ENCODE results near the gene NEMP2. TPM values are rescaled to one million over a fixed set of nuclear protein-coding genes. Genes with fewer than 3 reads are reported as not detected.

The NEMP2 gene, protein sequence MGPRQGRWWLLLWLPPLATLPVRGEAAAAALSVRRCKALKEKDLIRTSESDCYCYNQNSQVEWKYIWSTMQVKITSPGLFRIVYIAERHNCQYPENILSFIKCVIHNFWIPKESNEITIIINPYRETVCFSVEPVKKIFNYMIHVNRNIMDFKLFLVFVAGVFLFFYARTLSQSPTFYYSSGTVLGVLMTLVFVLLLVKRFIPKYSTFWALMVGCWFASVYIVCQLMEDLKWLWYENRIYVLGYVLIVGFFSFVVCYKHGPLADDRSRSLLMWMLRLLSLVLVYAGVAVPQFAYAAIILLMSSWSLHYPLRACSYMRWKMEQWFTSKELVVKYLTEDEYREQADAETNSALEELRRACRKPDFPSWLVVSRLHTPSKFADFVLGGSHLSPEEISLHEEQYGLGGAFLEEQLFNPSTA
- total RNA-seq (2014; rRNA removed; shearing (Covaris generic)), result 4.9 and 5.1 TPM in 2 replicates

DNA sequence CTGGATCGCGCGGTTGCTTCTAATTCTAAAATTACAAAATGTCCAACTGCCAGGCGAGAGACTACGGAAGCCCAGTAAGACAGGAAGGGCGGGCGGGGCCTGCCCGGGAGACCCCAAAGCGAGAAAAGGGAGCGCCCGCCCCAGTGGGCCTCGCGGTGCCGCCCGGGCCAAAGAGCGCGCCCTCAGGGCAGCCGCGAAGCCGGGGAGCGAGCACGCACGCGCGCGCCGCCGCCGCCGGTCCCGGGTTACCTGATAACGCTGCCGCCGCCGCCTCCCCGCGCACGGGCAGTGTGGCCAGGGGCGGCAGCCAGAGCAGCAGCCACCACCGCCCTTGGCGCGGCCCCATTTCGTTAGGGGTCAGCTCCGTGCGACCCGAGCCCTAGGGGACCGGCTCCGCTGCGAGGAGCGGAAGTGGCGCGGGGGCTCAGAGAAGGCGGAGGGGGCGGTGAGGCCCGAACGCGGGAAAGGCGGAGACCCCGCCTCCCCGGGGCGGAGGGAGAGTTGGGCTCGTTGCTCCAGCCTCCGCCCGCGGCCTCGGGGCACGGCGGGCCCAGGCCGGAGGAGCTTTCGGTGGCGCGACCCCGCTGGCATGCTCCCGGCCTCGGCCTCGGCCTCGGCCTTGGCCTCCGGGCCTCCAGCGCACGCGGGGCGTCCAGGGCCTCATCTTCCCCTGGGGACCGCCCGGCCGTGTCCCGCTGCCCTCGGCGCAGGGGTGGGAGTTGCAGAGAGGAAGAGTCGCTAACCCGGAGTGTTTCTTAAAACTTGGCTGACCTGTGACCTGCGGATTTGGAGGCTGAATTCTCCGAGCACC lies at the start of gene NEMP2:
Gene NEMP2, minus strand, starts transcription at position 413 of the 811 bp plus-strand sequence. Its CDS starts 67 bp downstream, at position 346.
- DNase-seq (ENCODE audit: low spot score), result peak; percentile 77
- in situ Hi-C loops (cut with HindIII; ENCODE audit: low sequenced_read_pairs), result no loop called here

DNA sequence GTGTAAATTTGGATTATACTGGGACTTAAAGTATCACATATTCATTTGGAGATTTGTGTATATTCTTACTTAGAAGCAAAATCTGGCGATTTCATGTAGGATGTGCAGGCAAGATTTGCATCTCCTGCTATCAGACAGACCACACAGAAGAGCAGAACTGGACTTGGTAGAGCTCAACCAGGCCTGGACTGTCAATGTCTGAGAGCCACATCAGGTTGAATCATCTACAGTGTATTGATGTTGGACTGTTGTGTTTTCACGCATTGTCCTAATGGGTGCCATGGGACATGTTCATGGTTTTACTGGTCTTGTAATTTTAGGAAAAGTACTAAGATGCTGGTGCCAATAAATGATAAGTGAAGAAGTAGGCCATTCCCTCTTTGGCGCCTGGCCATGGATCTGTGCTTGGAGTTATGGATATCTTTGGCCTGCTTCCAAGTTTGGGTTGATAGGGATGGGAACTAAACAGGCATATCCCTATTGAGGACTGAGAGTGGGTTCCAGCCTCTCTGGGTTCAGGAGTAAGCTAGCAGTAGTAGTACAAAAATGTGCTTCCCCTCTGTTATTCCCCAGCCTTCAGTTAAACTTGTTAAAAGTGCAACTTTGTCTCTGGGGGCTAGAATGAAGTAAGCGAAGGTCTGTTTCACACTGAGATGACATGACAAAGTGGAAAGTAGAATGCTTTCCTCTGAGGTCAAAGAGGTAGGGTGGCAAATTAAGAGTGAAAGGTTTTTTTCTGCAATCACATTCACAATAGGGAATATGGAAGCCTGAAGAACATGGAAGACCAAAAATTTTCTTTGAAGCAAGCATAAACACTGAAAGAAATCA lies 49.2 kb upstream of the NEMP2 start:
- in situ Hi-C loops (cut with HindIII; ENCODE audit: low sequenced_read_pairs), result no loop called here
- DNase-seq (ENCODE audit: low spot score), result no peak

DNA sequence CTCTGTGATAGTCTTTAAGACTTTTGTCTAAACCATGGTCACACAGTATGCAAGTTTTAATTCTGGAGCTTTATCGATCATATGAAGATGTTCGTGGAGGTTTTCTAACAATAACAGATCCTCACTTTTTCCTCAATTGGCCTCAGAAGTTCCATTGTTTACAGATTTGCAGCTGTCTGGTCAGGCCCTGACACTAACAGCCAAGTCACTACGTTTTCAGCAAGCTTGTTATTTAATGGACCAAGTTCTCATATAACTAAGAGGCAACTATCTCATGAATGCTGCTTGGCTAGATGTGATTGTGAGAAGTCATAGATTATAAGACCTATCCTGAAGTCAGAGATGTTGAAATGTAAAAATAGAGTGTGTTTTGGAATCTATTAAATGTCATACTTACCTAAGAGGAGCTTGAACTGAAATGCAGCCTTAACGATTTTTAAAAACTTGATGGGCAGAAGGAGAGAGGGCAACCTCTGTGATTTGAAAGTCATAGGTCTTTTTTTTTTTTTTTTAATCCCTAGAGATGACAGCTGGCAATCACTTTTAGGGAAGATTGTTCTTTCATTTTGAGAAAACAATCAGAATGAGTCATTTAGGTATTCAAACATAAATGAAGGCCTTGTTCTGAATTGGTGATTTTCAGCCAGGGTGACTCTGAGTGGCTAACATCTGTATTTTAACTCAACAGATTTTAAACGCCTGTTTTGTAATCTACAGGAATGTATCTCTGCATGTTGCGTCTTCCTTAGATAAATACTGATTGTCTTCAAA lies 48.4 kb upstream of the NEMP2 start:
- in situ Hi-C loops (cut with HindIII; ENCODE audit: low sequenced_read_pairs), result no loop called here
- DNase-seq (ENCODE audit: low spot score), result no peak

DNA sequence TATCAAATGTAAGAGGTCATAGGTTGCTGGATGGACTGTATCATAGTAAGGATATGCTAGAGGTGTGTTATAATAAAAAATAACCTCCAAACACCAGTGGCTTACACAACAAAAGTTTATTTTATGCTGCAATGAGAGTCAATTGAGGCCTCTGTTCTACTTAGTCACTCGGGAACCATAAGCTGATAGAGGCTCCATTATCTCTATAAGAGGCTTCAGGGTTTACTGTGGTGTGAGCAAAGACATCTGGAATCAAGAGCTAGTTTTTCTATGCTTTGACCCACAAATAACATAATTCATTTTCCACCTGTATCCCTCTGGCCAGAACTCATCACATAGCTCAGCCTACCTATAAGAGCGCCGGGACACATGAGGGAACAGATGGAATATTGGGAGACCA lies 47.5 kb upstream of the NEMP2 start:
- DNase-seq (ENCODE audit: low spot score), result no peak
- in situ Hi-C loops (cut with HindIII; ENCODE audit: low sequenced_read_pairs), result no loop called here

DNA sequence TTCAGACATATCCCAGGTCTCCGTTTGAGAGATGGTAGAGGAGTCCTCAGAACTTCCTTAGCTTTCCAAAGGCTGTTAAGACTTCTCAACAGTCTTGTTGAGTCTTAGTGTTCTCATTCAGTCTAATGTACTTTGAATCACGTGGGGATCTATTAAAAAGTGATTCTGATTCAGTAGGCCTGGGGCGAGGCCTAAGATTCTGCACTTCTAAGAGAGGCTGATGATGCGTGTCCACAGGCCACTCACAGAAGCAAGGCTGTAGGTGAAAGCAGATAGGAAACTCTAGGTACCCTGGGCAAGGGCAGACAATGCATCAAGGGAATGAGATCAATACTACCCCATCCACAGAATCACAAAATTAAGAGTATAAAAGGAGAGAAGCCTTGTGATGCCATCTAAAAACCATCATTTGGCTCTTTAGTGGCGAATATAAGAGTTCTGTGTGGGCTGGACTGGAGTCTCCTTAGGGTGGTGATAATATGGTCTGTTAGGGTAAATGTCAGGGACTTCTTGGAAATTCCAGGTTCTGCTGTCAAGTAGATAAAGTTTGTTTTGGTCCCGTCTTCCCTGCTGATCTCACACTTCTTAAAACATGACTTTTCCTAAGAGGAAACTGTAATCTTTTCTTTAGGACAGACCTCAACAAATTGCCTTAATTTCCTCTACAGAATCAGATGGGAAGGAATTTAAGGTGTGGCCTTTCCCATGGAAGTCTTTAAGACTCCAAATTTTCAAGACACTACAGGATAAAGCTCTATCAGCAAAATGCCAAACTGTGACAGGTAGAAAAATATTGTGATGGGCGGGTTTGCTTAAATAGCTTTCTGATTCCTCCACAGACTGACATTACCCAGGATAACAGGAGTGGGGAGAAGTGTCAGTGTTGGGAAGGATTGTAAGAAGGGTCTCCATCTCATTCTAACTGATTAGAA lies 45.7 kb upstream of the NEMP2 start:
- in situ Hi-C loops (cut with HindIII; ENCODE audit: low sequenced_read_pairs), result no loop called here
- DNase-seq (ENCODE audit: low spot score), result no peak

DNA sequence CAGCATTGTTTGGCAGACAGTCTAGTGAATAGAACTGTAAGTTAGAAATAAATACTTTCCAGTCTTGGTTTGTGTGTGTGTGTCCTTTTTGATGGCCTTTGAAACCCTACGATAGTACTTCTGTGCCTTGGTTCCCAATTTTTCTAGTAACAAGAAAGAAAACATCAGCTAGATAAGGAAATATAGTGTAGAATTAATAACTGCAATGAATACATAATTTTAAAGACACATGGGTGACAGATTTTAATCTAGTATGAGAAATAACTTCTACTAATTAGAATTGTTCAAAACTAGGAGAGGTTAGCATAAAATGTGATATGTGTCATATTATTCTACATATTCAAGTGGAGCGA lies 44.5 kb upstream of the NEMP2 start:
- in situ Hi-C loops (cut with HindIII; ENCODE audit: low sequenced_read_pairs), result no loop called here

DNA sequence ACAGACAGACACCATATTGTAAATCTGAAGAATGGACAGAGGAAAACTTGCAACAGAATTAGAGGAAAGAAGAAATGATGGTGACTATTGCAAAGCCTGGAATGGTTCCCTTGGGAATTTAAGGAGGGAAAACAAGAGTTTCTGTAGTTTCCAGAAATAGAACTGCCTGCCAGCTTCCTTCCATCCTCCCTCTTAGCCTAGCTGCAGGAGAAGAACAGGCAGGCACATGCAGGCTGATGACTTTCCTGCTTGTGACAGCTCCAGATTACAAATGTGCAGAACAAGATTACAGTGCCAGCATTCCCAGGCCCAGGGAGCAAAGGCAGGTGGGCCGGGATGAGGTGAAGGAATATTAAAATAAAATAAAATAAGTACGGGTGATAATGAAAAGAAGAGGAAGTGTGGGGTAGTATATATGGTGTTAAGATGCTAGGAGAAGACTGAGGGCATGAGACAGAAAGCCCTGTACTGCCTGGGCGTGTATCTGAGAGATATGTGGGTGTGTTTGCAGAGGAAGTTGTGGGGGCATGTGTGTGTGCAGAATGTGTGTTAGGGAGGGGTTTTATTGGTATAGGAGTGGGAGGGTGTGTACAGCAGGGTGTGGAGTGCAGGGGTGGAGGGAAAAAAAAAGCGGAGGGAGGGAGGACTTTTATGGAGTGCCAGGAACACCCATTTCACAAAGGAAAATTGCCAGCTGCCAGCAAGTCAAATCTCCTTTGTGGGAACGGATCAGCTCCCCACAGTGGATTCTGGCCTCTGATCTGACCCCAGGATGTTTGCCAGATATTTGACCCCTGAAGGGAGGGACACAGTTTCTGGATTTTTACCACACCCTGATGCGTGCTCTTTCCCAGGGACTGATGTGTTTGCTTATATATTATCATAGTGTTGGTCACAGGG lies 43.9 kb upstream of the NEMP2 start:
- peak; percentile 20 for DNase-seq (ENCODE audit: low spot score)
- in situ Hi-C loops (cut with HindIII; ENCODE audit: low sequenced_read_pairs), result no loop called here

More for the DNA sequence above, 44.5 kb upstream of the NEMP2 start:
- DNase-seq (ENCODE audit: low spot score), result no peak

DNA sequence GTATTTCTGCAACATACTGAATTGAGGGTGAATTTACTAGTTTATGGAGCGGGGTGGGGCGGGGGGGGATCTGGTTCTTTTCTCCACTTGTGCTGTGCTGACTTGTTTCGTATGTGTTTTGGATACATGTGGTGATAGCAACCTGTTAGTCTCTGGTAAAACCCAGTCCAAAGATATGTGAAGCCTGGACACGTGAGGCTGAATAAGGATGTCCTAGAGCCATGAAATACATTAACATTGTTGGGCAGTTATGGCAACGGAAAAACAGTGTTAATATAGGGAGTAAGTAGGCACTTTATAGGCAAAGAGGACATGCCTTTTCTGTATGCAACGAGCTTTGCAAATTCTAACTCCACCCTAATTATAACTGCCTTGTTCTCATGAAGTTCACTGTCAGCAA lies 42.1 kb upstream of the NEMP2 start:
- in situ Hi-C loops (cut with HindIII; ENCODE audit: low sequenced_read_pairs), result no loop called here
- DNase-seq (ENCODE audit: low spot score), result no peak

DNA sequence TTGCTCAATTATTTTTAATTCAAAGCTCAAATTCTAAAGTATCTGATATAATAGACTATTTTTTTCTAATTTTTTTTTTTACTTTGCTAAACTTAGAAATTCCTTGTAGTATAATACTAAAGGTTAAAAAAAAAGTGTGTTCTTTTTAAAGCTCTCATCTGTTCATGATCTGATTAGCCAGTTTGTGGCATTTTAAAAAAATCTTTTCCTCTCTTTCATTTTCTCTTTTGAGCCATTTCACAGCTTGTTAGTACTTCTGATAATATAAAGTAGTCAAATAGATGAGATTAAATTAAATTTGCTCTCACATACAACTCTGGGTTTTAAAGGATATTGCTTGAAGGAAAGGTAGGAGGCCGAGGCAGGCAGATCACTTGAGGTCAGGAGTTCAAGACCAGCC lies 40.7 kb upstream of the NEMP2 start:
- in situ Hi-C loops (cut with HindIII; ENCODE audit: low sequenced_read_pairs), result no loop called here
- DNase-seq (ENCODE audit: low spot score), result no peak

DNA sequence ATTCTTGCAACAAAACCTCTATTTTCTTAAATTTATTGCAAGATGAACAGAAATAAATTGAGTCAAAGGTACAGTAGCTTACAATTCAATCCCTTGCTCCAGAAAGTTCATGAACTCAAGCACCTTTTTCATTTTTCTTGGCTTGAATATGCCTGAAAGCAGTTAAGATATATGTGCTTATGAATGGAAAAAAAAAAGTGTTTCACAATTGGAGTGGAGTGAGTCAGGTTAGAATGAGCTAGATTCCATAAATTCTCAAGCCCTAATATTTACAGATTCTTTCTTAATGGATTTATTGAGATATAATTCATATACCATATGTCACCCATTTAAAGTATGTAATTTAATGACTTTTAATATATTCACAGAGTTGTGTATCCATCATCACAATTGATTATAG lies 39.6 kb upstream of the NEMP2 start:
- in situ Hi-C loops (cut with HindIII; ENCODE audit: low sequenced_read_pairs), result no loop called here

DNA sequence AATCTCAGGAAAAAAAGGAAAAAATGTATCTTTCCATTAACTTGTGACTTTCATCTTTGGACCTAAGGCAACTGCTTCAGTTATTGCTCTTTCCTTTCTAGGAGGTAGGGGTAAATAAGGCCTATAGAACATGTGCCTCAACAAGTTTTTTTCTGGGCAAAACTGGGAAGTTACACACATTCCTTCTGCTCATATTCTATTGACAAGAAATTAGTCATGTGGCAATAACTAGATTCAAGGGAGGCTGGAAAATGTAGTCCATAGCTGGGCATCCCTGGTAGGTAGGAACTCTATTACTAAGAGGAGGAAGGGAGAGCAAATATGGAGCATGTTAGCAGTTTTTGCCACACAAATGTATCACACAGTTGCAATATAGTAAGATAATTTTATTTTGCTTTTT lies 37.7 kb upstream of the NEMP2 start:
- in situ Hi-C loops (cut with HindIII; ENCODE audit: low sequenced_read_pairs), result no loop called here
- no peak for DNase-seq (ENCODE audit: low spot score)

More for the DNA sequence above, 39.6 kb upstream of the NEMP2 start:
- DNase-seq (ENCODE audit: low spot score), result no peak

DNA sequence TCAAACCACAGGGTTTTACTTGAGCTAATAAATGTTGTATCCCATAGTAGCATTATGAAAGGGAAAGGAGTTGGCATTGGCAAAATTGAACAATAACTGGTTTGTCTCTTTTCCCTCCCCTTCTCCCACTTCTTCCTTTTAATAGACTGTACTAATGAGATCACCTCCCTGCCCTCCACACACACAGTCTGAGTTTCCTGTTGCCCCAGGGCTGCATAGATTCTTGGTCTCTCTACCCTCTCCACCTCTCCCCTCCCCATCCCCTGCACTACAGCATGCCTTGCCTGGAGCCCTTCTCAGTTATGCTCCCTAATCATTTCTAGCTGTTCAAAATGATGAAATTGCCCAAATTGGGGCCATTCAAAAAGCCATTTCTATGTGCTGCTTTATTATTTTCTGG lies 37.2 kb upstream of the NEMP2 start:
- in situ Hi-C loops (cut with HindIII; ENCODE audit: low sequenced_read_pairs), result no loop called here
- DNase-seq (ENCODE audit: low spot score), result no peak

DNA sequence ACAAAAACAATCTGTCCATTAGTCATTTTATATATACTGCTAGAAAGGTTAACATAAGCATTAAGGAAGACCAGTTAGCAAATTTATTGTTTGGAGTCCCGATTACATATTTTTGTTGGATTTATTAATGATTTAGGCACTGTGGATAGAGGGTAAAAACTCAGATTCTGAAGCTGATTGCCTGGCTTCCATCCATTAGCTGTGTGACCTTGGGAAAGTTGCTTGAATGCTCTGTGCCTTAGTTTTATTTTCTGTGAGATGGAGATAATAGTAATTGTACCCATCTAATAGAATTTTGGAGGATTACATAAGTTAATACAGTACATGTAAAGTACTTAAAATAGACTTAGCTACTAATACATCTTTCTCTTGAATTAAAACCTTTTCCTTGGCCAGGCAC lies 36.3 kb upstream of the NEMP2 start:
- in situ Hi-C loops (cut with HindIII; ENCODE audit: low sequenced_read_pairs), result no loop called here
- DNase-seq (ENCODE audit: low spot score), result no peak

DNA sequence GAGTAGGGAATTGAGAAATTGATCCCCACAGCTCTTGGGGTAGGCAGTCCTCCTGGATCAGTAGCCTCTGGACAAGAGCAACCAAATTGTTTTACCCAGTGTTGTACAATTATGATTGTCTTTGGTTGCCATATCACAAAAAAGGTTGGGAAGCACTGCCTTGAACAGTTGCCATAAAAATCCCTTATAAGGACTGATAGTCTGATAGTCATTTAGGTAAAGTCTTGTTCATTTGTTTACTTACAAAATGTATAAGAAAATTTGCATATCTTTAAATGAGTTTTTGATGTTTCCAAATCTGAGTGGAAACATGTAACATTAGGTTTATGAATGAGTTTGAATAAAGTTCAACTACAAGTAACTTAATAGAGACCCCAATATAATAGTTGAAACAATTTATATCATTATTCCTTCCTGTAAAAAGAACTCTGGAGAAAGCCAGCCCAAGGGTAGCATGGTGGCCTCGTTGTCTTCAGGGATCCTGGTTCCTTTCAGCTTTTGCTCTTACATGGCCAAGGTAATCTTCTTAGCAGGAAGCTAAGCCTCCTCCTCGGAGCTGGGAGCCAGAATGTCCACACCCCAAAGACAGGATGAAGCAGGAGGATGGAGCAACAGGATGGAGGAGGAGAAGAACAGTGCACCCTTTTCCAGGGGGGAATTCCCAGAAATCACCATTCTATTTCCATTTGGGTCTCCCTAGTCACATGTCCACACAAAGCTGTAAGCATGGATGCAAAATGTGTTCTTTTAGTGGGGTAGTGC lies 35.7 kb upstream of the NEMP2 start:
- no peak for DNase-seq (ENCODE audit: low spot score)
- in situ Hi-C loops (cut with HindIII; ENCODE audit: low sequenced_read_pairs), result no loop called here

DNA sequence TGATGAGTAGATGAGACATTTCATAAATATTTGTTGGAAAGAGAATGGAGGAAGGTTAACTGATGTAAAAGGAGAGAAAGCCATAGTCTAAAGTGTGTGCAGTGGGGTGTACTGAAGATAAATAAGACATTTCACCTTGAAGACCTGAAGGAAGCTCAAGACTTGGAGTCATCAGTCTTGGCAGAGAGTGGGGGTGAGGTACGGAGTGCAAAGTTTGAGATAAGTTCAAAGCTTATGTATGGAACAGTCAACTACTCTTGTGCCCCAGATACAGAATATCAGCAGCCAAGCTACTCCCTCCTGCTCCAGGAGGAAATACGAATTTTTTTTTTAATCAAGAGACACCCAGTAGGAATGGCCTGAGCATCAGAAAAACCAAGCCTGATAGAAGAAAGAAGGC lies 30.3 kb upstream of the NEMP2 start:
- DNase-seq (ENCODE audit: low spot score), result no peak
- in situ Hi-C loops (cut with HindIII; ENCODE audit: low sequenced_read_pairs), result no loop called here

DNA sequence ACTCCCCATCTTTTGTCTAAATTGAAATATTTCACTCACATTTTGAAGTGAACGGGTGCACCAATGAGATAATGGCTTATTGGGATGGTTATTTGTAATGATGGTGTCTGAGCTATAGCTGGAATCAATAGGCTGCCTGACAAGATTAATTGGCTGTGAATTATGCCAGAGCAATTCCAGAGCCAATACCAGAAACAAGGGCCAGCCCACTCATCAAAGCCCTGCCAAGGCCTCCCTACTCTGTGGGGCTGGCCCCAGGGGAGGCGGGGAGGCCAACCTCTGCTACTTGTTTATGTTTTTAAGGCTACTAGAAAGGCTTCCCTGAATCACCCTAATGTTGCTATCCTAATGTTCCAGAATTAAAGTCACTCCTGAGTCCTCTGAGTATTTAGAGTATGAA lies 29.1 kb upstream of the NEMP2 start:
- in situ Hi-C loops (cut with HindIII; ENCODE audit: low sequenced_read_pairs), result no loop called here
- DNase-seq (ENCODE audit: low spot score), result no peak

Data from G401 (cell line).